Measurements from ENCODE around the gene GSK3B. TPM values are rescaled to one million over a fixed set of nuclear protein-coding genes. Genes with fewer than 3 reads are reported as not detected.

GSK3B gene
- total RNA-seq, 4 donors from 2014 or later: 26.3 to 43.0 (median 31.8) TPM

GRCh38 chr3:119950666-119951325 lies 143.5 kb downstream of the GSK3B start:
- TF ChIP-seq CTCF (IDR thresholded peaks at IDR 0.05): no peak
- no peak for ATAC-seq (ENCODE audit: low FRiP score)
- DNase-seq (ENCODE audit: low spot score): no peak

- no peak for ATAC-seq (ENCODE audit: low FRiP score)
- no peak for TF ChIP-seq CTCF (IDR thresholded peaks at IDR 0.05)
- DNase-seq (ENCODE audit: low spot score): no peak
These were observed 149.0 kb downstream of the GSK3B start for GRCh38 chr3:119945291-119945690.

GRCh38 chr3:119944091-119944490 lies 150.2 kb downstream of the GSK3B start:
- DNase-seq (ENCODE audit: low spot score) (no peak), ATAC-seq (ENCODE audit: low FRiP score) (no peak)
- TF ChIP-seq CTCF (IDR thresholded peaks at IDR 0.05): no peak

GRCh38 chr3:119939077-119939476 lies 155.2 kb downstream of the GSK3B start:
- TF ChIP-seq CTCF (IDR thresholded peaks at IDR 0.05): no peak
- DNase-seq (ENCODE audit: low spot score) (no peak), ATAC-seq (ENCODE audit: low FRiP score) (no peak)

GRCh38 chr3:119937229-119937628 lies 157.0 kb downstream of the GSK3B start:
- no peak for TF ChIP-seq CTCF (IDR thresholded peaks at IDR 0.05)
- no peak for ATAC-seq (ENCODE audit: low FRiP score)

GRCh38 chr3:119934249-119934648 lies 160.0 kb downstream of the GSK3B start:
- DNase-seq (ENCODE audit: low spot score): no peak
- no peak for TF ChIP-seq CTCF (IDR thresholded peaks at IDR 0.05)
- no peak for ATAC-seq (ENCODE audit: low FRiP score)

More at GRCh38 chr3:119937229-119937628, 157.0 kb downstream of the GSK3B start:
- DNase-seq (ENCODE audit: low spot score): no peak

GRCh38 chr3:119933207-119933606 lies 161.0 kb downstream of the GSK3B start:
- DNase-seq (ENCODE audit: low spot score): no peak
- TF ChIP-seq CTCF (IDR thresholded peaks at IDR 0.05): no peak
- ATAC-seq (ENCODE audit: low FRiP score): no peak
